CD14-positive monocyte (primary cell): ENCODE data around the gene POLD2. TPM values are rescaled to one million over a fixed set of nuclear protein-coding genes. Genes with fewer than 3 reads are reported as not detected.

Experiments used
- DNase-seq, 3 donors: peaks; one replicate each; pipeline ENCODE4 v3.0.0-alpha.2; 2011 to 2022
- H2AFZ ChIP-seq: 2 replicates; pipeline ENCODE4 v1.6.0; 2012; ENCODE audit warnings: mild to moderate bottlenecking, low read depth, low read length, inconsistent platforms; ENCODE audit not compliant: insufficient read depth, poor library complexity, severe bottlenecking
- H3K27ac ChIP-seq, 2 donors: 1 replicate in 1 of 2; 2 replicates in 1 of 2; pipeline ENCODE4 v1.5.1; 2012 to 2013; ENCODE audit warnings: low read length in 2 of 2, control low read depth in 1 of 2, inconsistent platforms in 1 of 2, low read depth in 1 of 2, mild to moderate bottlenecking in 1 of 2
- H3K27me3 ChIP-seq, 2 donors: one replicate each; pipeline versions ENCODE4 v1.6.0 to v1.6.1; 2011 to 2013; ENCODE audit warnings: low read length in 2 of 2; ENCODE audit not compliant: control insufficient read depth in 2 of 2, insufficient read depth in 2 of 2
- H3K36me3 ChIP-seq, 2 donors: replicated peaks in 1 of 2; 1 replicate in 1 of 2; 2 replicates in 1 of 2; pipeline versions ENCODE4 v1.5.1 to v1.6.1; 2012 to 2013; ENCODE audit warnings: low read length in 2 of 2, control low read depth in 1 of 2, inconsistent platforms in 1 of 2, mild to moderate bottlenecking in 1 of 2; ENCODE audit not compliant: insufficient read depth in 2 of 2, control insufficient read depth in 1 of 2
- H3K4me1 ChIP-seq, 2 donors: 1 replicate in 1 of 2; 2 replicates in 1 of 2; pipeline versions ENCODE4 v1.5.1 to v1.6.1; 2012 to 2013; ENCODE audit warnings: low read length in 2 of 2, control low read depth in 1 of 2, inconsistent platforms in 1 of 2, mild to moderate bottlenecking in 1 of 2, moderate library complexity in 1 of 2; ENCODE audit not compliant: insufficient read depth in 2 of 2, control insufficient read depth in 1 of 2
- H3K4me2 ChIP-seq: replicated peaks from 2 replicates; pipeline ENCODE3; 2012; ENCODE audit warnings: low read length, moderate library complexity, mild to moderate bottlenecking; ENCODE audit not compliant: poor library complexity, severe bottlenecking; ENCODE audit errors: extremely low read depth
- H3K4me3 ChIP-seq, 3 experiments: fragments of 200-600 bp in 1 of 3; sonication (generic) in 1 of 3; replicated peaks in 1 of 3; 1 replicate in 2 of 3; 2 replicates in 1 of 3; pipeline ENCODE4 v1.5.1; 2011 to 2013; ENCODE audit warnings: low read length in 3 of 3, mild to moderate bottlenecking in 3 of 3, control low read depth in 2 of 3, low read depth in 2 of 3, inconsistent platforms in 1 of 3, moderate library complexity in 1 of 3
- H3K79me2 ChIP-seq: 2 replicates; pipeline ENCODE4 v1.6.0; 2012; ENCODE audit warnings: mild to moderate bottlenecking, control low read depth, inconsistent platforms, low read length, moderate library complexity; ENCODE audit not compliant: insufficient read depth
- H3K9ac ChIP-seq: 2 replicates; pipeline ENCODE4 v1.6.0; 2017; ENCODE audit warnings: low read length, mild to moderate bottlenecking; ENCODE audit not compliant: insufficient read depth, poor library complexity, severe bottlenecking
- H3K9me3 ChIP-seq, 2 donors: replicated peaks in 1 of 2; 1 replicate in 1 of 2; 2 replicates in 1 of 2; pipeline versions ENCODE4 v1.5.1 to v1.6.1; 2012 to 2013; ENCODE audit warnings: low read length in 2 of 2, control low read depth in 1 of 2; ENCODE audit not compliant: control insufficient read depth in 1 of 2, insufficient read depth in 1 of 2
- H4K20me1 ChIP-seq: 2 replicates; pipeline ENCODE4 v1.6.0; 2012; ENCODE audit warnings: mild to moderate bottlenecking, low read length, control low read depth, moderate library complexity; ENCODE audit not compliant: insufficient read depth
- H3K27ac Mint-ChIP-seq, 7 donors: one replicate each; pipeline ENCODE4 v1.8.0; 2020; ENCODE audit warnings: mild to moderate bottlenecking in 7 of 7, mixed read lengths in 7 of 7, moderate library complexity in 6 of 7, inconsistent platforms in 2 of 7
- H3K27me3 Mint-ChIP-seq, 3 donors: one replicate each; pipeline ENCODE4 v1.8.0; 2021 to 2022; ENCODE audit warnings: low read depth in 3 of 3, mild to moderate bottlenecking in 3 of 3, mixed read lengths in 3 of 3, moderate library complexity in 3 of 3, inconsistent platforms in 1 of 3
- H3K36me3 Mint-ChIP-seq, 2 donors: one replicate each; pipeline ENCODE4 v1.8.0; 2020; ENCODE audit warnings: mixed read lengths in 2 of 2, inconsistent platforms in 1 of 2, mild to moderate bottlenecking in 1 of 2
- H3K4me1 Mint-ChIP-seq: one replicate; pipeline ENCODE4 v1.8.0; 2020; ENCODE audit warnings: mild to moderate bottlenecking, mixed read lengths
- H3K4me3 Mint-ChIP-seq, 2 donors: one replicate each; pipeline ENCODE4 v1.8.0; 2020; ENCODE audit warnings: mild to moderate bottlenecking in 2 of 2, mixed read lengths in 2 of 2, moderate library complexity in 1 of 2
- H3K9me3 Mint-ChIP-seq, 7 donors: one replicate each; pipeline ENCODE4 v1.8.0; 2020 to 2022; ENCODE audit warnings: mixed read lengths in 7 of 7, mild to moderate bottlenecking in 6 of 7, moderate library complexity in 6 of 7, inconsistent platforms in 2 of 7
- WGBS: methylation state at CpG from one replicate; pipeline ENCODE4 v1.1.5; 2013; ENCODE audit warnings: missing lambda C conversion rate; ENCODE audit not compliant: insufficient coverage; 5-methylcytosine and 5-hydroxymethylcytosine counted together
- intact Hi-C, 2 donors: fragments of 100-400 bp; cut with micrococcal nuclease; formaldehyde crosslinking; loops; one replicate each; pipeline versions ENCODE4 v1.15.0 to v1.15.1; 2023
- polyA plus RNA-seq, 3 donors: library from polyadenylated mRNA; depleted of rRNA in 1 of 3; unstranded in 2 of 3; stranded (reverse) in 1 of 3; fragments of 300-500 nt in 2 of 3; fragments of >200 nt in 1 of 3; fragmentation: Illumina TruSeq in 2 of 3; gene quantifications; 1 replicate in 2 of 3; 2 replicates in 1 of 3; pipeline ENCODE4 v1.2.3, GENCODE V29; 2012 to 2021
- TF ChIP-seq, protein P1 (sequence below): fragments of 200-600 bp; IDR thresholded peaks from one replicate; pipeline ENCODE4 v1.8.0; 2022; ENCODE audit warnings: antibody characterized with exemption, mild to moderate bottlenecking

POLD2 gene
- polyA plus RNA-seq, 3 donors = 24.1 to 27.1 (median 25.7) TPM

DNA sequence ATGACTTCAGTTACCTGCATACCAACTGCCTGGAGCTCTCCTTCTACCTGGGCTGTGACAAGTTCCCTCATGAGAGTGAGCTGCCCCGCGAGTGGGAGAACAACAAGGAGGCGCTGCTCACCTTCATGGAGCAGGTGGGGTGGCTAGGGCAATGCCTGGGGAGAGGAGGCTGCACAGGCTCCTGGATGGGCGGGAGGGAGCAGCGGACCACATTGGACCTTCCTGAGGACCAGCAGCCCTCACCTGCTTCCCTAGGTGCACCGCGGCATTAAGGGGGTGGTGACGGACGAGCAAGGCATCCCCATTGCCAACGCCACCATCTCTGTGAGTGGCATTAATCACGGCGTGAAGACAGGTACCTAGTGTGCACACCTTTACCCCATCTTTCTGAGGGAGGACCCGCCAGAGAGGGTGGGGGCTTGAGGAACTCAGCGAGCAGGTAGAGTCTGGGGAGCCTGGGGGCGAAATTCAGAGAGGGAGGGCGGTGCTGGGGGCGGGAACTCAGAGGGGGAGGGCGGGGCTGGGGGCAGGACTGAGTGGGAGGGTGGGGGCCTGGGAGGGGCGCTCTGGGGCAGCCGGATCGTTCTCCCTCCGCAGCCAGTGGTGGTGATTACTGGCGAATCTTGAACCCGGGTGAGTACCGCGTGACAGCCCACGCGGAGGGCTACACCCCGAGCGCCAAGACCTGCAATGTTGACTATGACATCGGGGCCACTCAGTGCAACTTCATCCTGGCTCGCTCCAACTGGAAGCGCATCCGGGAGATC is 10.2 kb downstream of the POLD2 start:
- H3K9me3 Mint-ChIP-seq = peaks cover 0 to 8% (median 3%) of the 10 kb centered on the region in 7 donors

GRCh38 chr7:44112231-44112996 is 10.9 kb downstream of the POLD2 start:
- H3K4me1 Mint-ChIP-seq = no peaks in the 10 kb centered on the region
- H3K9me3 Mint-ChIP-seq = peaks cover 0 to 8% (median 3%) of the 10 kb centered on the region in 7 donors
- H3K27me3 Mint-ChIP-seq = peaks cover 0 to 2% (median under 1%) of the 10 kb centered on the region in 3 donors
- WGBS = 96% methylated on average over 35 of the region's 41 CpGs
- no peak overlapping the region for H3K27ac ChIP-seq
- DNase-seq = no peak
- no peak overlapping the region for H2AFZ ChIP-seq
- no peak overlapping the region for H3K4me3 ChIP-seq
- peaks cover 9 to 11% of the 10 kb centered on the region in 2 donors for H3K36me3 ChIP-seq
- no peaks in the 10 kb centered on the region for H3K9me3 ChIP-seq
- H3K79me2 ChIP-seq = no peaks in the 10 kb centered on the region
- H3K4me2 ChIP-seq = no peak overlapping the region
- intact Hi-C loops = no loop called here
- no peaks in the 10 kb centered on the region for H4K20me1 ChIP-seq
- H3K4me1 ChIP-seq = no peaks in the 10 kb centered on the region
- peaks cover 10 to 37% of the 10 kb centered on the region in 2 donors for H3K36me3 Mint-ChIP-seq
- no peak overlapping the region for H3K4me3 Mint-ChIP-seq
- no peak overlapping the region for H3K9ac ChIP-seq
- TF ChIP-seq, protein P1, sequence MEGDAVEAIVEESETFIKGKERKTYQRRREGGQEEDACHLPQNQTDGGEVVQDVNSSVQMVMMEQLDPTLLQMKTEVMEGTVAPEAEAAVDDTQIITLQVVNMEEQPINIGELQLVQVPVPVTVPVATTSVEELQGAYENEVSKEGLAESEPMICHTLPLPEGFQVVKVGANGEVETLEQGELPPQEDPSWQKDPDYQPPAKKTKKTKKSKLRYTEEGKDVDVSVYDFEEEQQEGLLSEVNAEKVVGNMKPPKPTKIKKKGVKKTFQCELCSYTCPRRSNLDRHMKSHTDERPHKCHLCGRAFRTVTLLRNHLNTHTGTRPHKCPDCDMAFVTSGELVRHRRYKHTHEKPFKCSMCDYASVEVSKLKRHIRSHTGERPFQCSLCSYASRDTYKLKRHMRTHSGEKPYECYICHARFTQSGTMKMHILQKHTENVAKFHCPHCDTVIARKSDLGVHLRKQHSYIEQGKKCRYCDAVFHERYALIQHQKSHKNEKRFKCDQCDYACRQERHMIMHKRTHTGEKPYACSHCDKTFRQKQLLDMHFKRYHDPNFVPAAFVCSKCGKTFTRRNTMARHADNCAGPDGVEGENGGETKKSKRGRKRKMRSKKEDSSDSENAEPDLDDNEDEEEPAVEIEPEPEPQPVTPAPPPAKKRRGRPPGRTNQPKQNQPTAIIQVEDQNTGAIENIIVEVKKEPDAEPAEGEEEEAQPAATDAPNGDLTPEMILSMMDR = no peak
- no peaks in the 10 kb centered on the region for H3K27me3 ChIP-seq
- H3K27ac Mint-ChIP-seq = no peak overlapping the region

More for the DNA sequence above, 10.2 kb downstream of the POLD2 start:
- no peaks in the 10 kb centered on the region for H4K20me1 ChIP-seq
- H3K27ac Mint-ChIP-seq = no peak overlapping the region
- no peaks in the 10 kb centered on the region for H3K27me3 Mint-ChIP-seq
- no peak overlapping the region for H3K4me2 ChIP-seq
- H3K27ac ChIP-seq = no peak overlapping the region
- intact Hi-C loops = no loop called here
- H3K36me3 ChIP-seq = peaks cover 15 to 19% of the 10 kb centered on the region in 2 donors
- H2AFZ ChIP-seq = no peak overlapping the region
- H3K9ac ChIP-seq = no peak overlapping the region
- no peaks in the 10 kb centered on the region for H3K4me1 Mint-ChIP-seq
- no peaks in the 10 kb centered on the region for H3K9me3 ChIP-seq
- peaks cover 13 to 42% of the 10 kb centered on the region in 2 donors for H3K36me3 Mint-ChIP-seq
- H3K4me3 ChIP-seq = no peak overlapping the region
- H3K27me3 ChIP-seq = no peaks in the 10 kb centered on the region
- DNase-seq = no peak
- TF ChIP-seq, protein P1 = no peak
- no peak overlapping the region for H3K4me3 Mint-ChIP-seq
- 98% methylated on average over 17 of the region's 34 CpGs for WGBS
- H3K4me1 ChIP-seq = no peaks in the 10 kb centered on the region
- H3K79me2 ChIP-seq = no peaks in the 10 kb centered on the region
